Measurements from ENCODE around the gene STK32A. TPM values are rescaled to one million over a fixed set of nuclear protein-coding genes. Genes with fewer than 3 reads are reported as not detected.

The STK32A gene
- total RNA-seq, 1 experiment from 2014 or later = 1.3 TPM

- no CpG with 5 or more reads among the region's 11 CpGs for WGBS (ENCODE audit: extremely low coverage, insufficient read length, low lambda C conversion rate)
Measured at GRCh38 chr5:147397616-147398015, 162.8 kb downstream of the STK32A start.

More at GRCh38 chr5:147397616-147398015, 162.8 kb downstream of the STK32A start:
- TF ChIP-seq CTCF (conservative IDR thresholded peaks at IDR 0.05) = peak; percentile 65
- H3K4me3 Mint-ChIP-seq = no peak overlapping the region
- H2BK20ac ChIP-seq (ENCODE audit: low read depth, low read length, poor library complexity, severe bottlenecking) = no peak overlapping the region
- no peaks in the 10 kb centered on the region for H3K9me3 ChIP-seq (ENCODE audit: control insufficient read depth, low read depth, low read length)
- no peaks in the 10 kb centered on the region for H3K79me2 ChIP-seq (ENCODE audit: insufficient read depth, low read length)
- H3K36me3 Mint-ChIP-seq (ENCODE audit: insufficient read depth in 1 of 3, low read depth in 3 of 3) = peaks cover 68 to 92% (median 92%) of the 10 kb centered on the region in 3 experiments
- H2AK5ac ChIP-seq (ENCODE audit: insufficient read length, low read length) = no peak overlapping the region
- H3K9me3 Mint-ChIP-seq = no peaks in the 10 kb centered on the region
- H3K27me3 ChIP-seq (ENCODE audit: insufficient read depth, low read length) = no peaks in the 10 kb centered on the region
- no peak overlapping the region for H4K5ac ChIP-seq (ENCODE audit: insufficient read length, low read depth, low read length)
- H3K4ac ChIP-seq (ENCODE audit: low read depth, low read length) = no peak overlapping the region
- no peak overlapping the region for H4K91ac ChIP-seq (ENCODE audit: insufficient read length, low read depth, low read length)
- H3K27ac Mint-ChIP-seq = peak overlapping the region in 2 of 3 experiments; percentile 49 to 85; a peak in 3 of 7 replicates
- H3K56ac ChIP-seq (ENCODE audit: insufficient read length, low read depth, low read length) = no peak overlapping the region
- DNase-seq = peak; percentile 60
- no peaks in the 10 kb centered on the region for H3K79me1 ChIP-seq (ENCODE audit: insufficient read depth, low read depth, low read length, poor library complexity, severe bottlenecking)
- no peak overlapping the region for H3K9ac ChIP-seq (ENCODE audit: extremely low read depth, insufficient read length, low read length)
- H4K20me1 ChIP-seq (ENCODE audit: control insufficient read depth, insufficient read depth, insufficient read length) = no peaks in the 10 kb centered on the region
- H3K27ac ChIP-seq (ENCODE audit: insufficient read length, low read depth, low read length) = no peak overlapping the region
- H3K4me1 ChIP-seq (ENCODE audit: insufficient read depth, low read length) = no peaks in the 10 kb centered on the region
- no peak overlapping the region for H2BK5ac ChIP-seq (ENCODE audit: insufficient read length, low read length)
- no peaks in the 10 kb centered on the region for H3K23me2 ChIP-seq (ENCODE audit: insufficient read length, low read depth, low read length, poor library complexity, severe bottlenecking)
- H3T11ph ChIP-seq (ENCODE audit: low read length) = no peak overlapping the region
- no peak overlapping the region for H3K23ac ChIP-seq (ENCODE audit: insufficient read length, low read depth, low read length)
- no peak overlapping the region for H3K14ac ChIP-seq (ENCODE audit: insufficient read depth, low read length)
- no peak overlapping the region for H3K4me2 ChIP-seq (ENCODE audit: insufficient read depth, insufficient read length, low read length)
- H4K8ac ChIP-seq (replicated peaks; ENCODE audit: insufficient read length, low read depth, low read length) = no peak overlapping the region
- peaks cover 17 to 27% of the 10 kb centered on the region in 2 experiments for H3K4me1 Mint-ChIP-seq
- no peak overlapping the region for H2BK120ac ChIP-seq (ENCODE audit: low read depth, low read length, poor library complexity, severe bottlenecking)
- H2BK15ac ChIP-seq (ENCODE audit: low read depth, low read length) = no peak overlapping the region
- no peak overlapping the region for H2AFZ ChIP-seq (ENCODE audit: low read length)
- no peak overlapping the region for H2BK12ac ChIP-seq (ENCODE audit: insufficient read length, low read depth, low read length)
- H3K27me3 Mint-ChIP-seq (ENCODE audit: low read depth) = peaks cover 2% of the 10 kb centered on the region; the same call in 1 of the 2 replicates
- no peak overlapping the region for H3K18ac ChIP-seq (ENCODE audit: insufficient read length, low read depth, low read length)

All from H9 (cell line).